HEK293 (cell line): ENCODE measurements around the gene GDF2.

Source experiments
- CTCF ChIA-PET: fragments of 350-600 bp; formaldehyde crosslinking; extraction: SDS; loops from one replicate; lab custom pipeline; 2021; ENCODE audit warnings: antibody characterized with exemption; lab: Yijun Ruan, JAX
- POLR2A ChIA-PET: fragments of 300-600 bp; formaldehyde crosslinking; extraction: SDS; loops from one replicate; lab custom pipeline; 2020; ENCODE audit warnings: antibody characterized with exemption, inconsistent platforms; lab: Yijun Ruan, JAX
- H3K27ac ChIP-seq: fragments of 200-500 bp; sonication (Bioruptor generic); 2 replicates; pipeline ENCODE4 v1.5.1; 2014; ENCODE audit warnings: low read depth, low read length, control low read depth, inconsistent platforms; ENCODE audit errors: extremely low read depth
- H3K36me3 ChIP-seq, 2 experiments: fragments of 200-500 bp in 1 of 2; sonication (Bioruptor generic) in 1 of 2; 1 replicate in 1 of 2; 2 replicates in 1 of 2; pipeline ENCODE4 v1.5.1; 2014 to 2017; ENCODE audit warnings: inconsistent platforms in 2 of 2, low read length in 2 of 2; ENCODE audit not compliant: control insufficient read depth in 2 of 2, insufficient read depth in 1 of 2
- H3K4me1 ChIP-seq: fragments of 200-500 bp; sonication (Bioruptor generic); 2 replicates; pipeline ENCODE4 v1.5.1; 2014; ENCODE audit warnings: mild to moderate bottlenecking, low read length, inconsistent platforms; ENCODE audit not compliant: control insufficient read depth, insufficient read depth
- H3K4me3 ChIP-seq: 2 replicates; pipeline ENCODE4 v1.5.1; 2011; ENCODE audit warnings: low read depth, mild to moderate bottlenecking, control low read depth, low read length, moderate library complexity
- H3K9me3 ChIP-seq: fragments of 200-500 bp; sonication (Bioruptor generic); 2 replicates; pipeline ENCODE4 v1.5.1; 2014; ENCODE audit warnings: low read depth, low read length, inconsistent platforms; ENCODE audit not compliant: control insufficient read depth, insufficient read depth
- REST ChIP-seq: fragments of 450-650 bp; formaldehyde crosslinking; IDR thresholded peaks from 2 replicates; pipeline ENCODE4 v1.5.1; 2016; ENCODE audit warnings: missing biosample characterization, missing genetic modification characterization
- SALL2 ChIP-seq: fragments of 450-650 bp; formaldehyde crosslinking; IDR thresholded peaks from 2 replicates; pipeline ENCODE4 v1.5.0; 2017; ENCODE audit warnings: missing biosample characterization, mild to moderate bottlenecking, missing genetic modification characterization, borderline replicate concordance
- ZEB2 ChIP-seq: fragments of 450-650 bp; formaldehyde crosslinking; IDR thresholded peaks from 2 replicates; pipeline ENCODE4 v1.5.1; 2016; ENCODE audit warnings: missing biosample characterization, missing genetic modification characterization
- ZNF2 ChIP-seq: fragments of 450-650 bp; formaldehyde crosslinking; IDR thresholded peaks from 2 replicates; pipeline ENCODE4 v1.5.1; 2016; ENCODE audit warnings: missing biosample characterization, missing genetic modification characterization
- ZNF202 ChIP-seq: fragments of 450-650 bp; formaldehyde crosslinking; IDR thresholded peaks from 2 replicates; pipeline ENCODE4 v1.5.1; 2016; ENCODE audit warnings: missing biosample characterization, missing genetic modification characterization, borderline replicate concordance
- ZNF350 ChIP-seq: fragments of 450-650 bp; formaldehyde crosslinking; IDR thresholded peaks from 2 replicates; pipeline ENCODE4 v1.5.0; 2017; ENCODE audit warnings: missing biosample characterization, mild to moderate bottlenecking, missing genetic modification characterization
- ZNF366 ChIP-seq: fragments of 450-650 bp; formaldehyde crosslinking; conservative IDR thresholded peaks from 2 replicates; pipeline ENCODE4 v1.5.1; 2016; ENCODE audit warnings: missing biosample characterization, missing genetic modification characterization
- ZNF398 ChIP-seq: fragments of 450-650 bp; formaldehyde crosslinking; IDR thresholded peaks from 2 replicates; pipeline ENCODE4 v1.5.1; 2017; ENCODE audit warnings: missing biosample characterization, missing genetic modification characterization
- ZNF501 ChIP-seq: fragments of 450-650 bp; formaldehyde crosslinking; IDR thresholded peaks from 2 replicates; pipeline ENCODE4 v1.5.1; 2016; ENCODE audit warnings: missing biosample characterization, missing genetic modification characterization
- ZNF518A ChIP-seq: fragments of 450-650 bp; formaldehyde crosslinking; conservative IDR thresholded peaks from 2 replicates; pipeline ENCODE4 v1.5.1; 2016; ENCODE audit warnings: low read depth, missing biosample characterization, missing genetic modification characterization
- ZNF645 ChIP-seq: fragments of 450-650 bp; formaldehyde crosslinking; IDR thresholded peaks from 2 replicates; pipeline ENCODE4; 2016; ENCODE audit warnings: missing biosample characterization, missing genetic modification characterization
- ZNF654 ChIP-seq: fragments of 450-650 bp; formaldehyde crosslinking; IDR thresholded peaks from 2 replicates; pipeline ENCODE4 v1.5.1; 2016; ENCODE audit warnings: low read depth, missing biosample characterization, missing genetic modification characterization

Gene GDF2

GRCh38 chr10:47297866-47298540 lies 24.3 kb upstream of the GDF2 start (continued):
- no peak for TF ChIP-seq REST (tag by site-specific recombination)
- no peak for TF ChIP-seq ZNF518A
- TF ChIP-seq ZNF501 (tag by site-specific recombination), result no peak
- no peak for TF ChIP-seq ZNF202
- no peak for TF ChIP-seq ZNF654
- TF ChIP-seq ZNF2, result no peak
- no peak for TF ChIP-seq SALL2 (tag by site-specific recombination)
- no peak for TF ChIP-seq ZNF366
- no peak for TF ChIP-seq ZNF350
- no peak for TF ChIP-seq ZNF398
- no peak for TF ChIP-seq ZEB2
- TF ChIP-seq, all 188 proteins: peak for 0

- Histone ChIP-seq H3K9me3 (no peaks in the 10 kb centered on the region), H3K4me3 (no peak overlapping the region), H3K27ac (no peak overlapping the region), H3K36me3 (no peaks in the 10 kb centered on the region), H3K4me1 (no peaks in the 10 kb centered on the region)
- no peak for TF ChIP-seq ZNF645 (tag by site-specific recombination)
- CTCF ChIA-PET, result interaction anchor here (1.7 to 4.0 kb wide), 2 partner anchors 252 to 274 kb away, joined by 3 to 15 read pairs; no protein-coding TSS in a partner anchor
- POLR2A ChIA-PET, result no interaction called here
Measured at GRCh38 chr10:47298715-47299114, 23.5 kb upstream of the GDF2 start.
